HepG2 (cell line): Measurements from ENCODE around the gene BBIP1. TPM values are rescaled to one million over a fixed set of nuclear protein-coding genes. Genes with fewer than 3 reads are reported as not detected.

Experiments used
- ATAC-seq: fragments of 200-7000 bp; cut with Tn5 transposase; 3 replicates; pipeline ENCODE4 v1.9.1; 2020; ENCODE audit warnings: mild to moderate bottlenecking, moderate library complexity
- BruUV-seq: library from RNA; stranded (reverse); fragments of 400-500 nt; replicated peaks from 2 replicates; lab custom pipeline; 2021; lab: Mats Ljungman, UMichigan
- CTCF ChIA-PET: fragments of 300-600 bp; formaldehyde crosslinking; extraction: SDS; loops from one replicate; lab custom pipeline; 2021; ENCODE audit warnings: low total read pairs, inconsistent platforms, low intra/inter-chr PET ratio; lab: Yijun Ruan, JAX
- POLR2A ChIA-PET: fragments of 350-600 bp; sonication (Branson Sonifier 250); formaldehyde crosslinking; loops from one replicate; lab custom pipeline; 2020; ENCODE audit warnings: antibody characterized with exemption, inconsistent platforms; lab: Yijun Ruan, JAX
- DNase-seq: peaks from one replicate; pipeline ENCODE4 v3.0.0-alpha.2; 2015; ENCODE audit warnings: low spot score
- FAIRE-seq: peaks from 3 replicates; lab custom pipeline; 2011; peaks lifted over from hg19 to GRCh38; lab: Jason Lieb, UNC
- H2AFZ ChIP-seq: one replicate; pipeline ENCODE4 v1.6.1; 2011; ENCODE audit warnings: low read length, inconsistent platforms
- H3K27ac ChIP-seq: fragments of 300-600 bp; 3 replicates; pipeline ENCODE4 v1.8.0; 2011; ENCODE audit warnings: mixed run types, mild to moderate bottlenecking, mixed read lengths, low read length, inconsistent platforms; ENCODE audit not compliant: insufficient read depth; ENCODE audit errors: extremely low read length
- H3K27me3 ChIP-seq, 2 experiments: fragments of 200-600 bp in 1 of 2; 2 replicates in 1 of 2; 3 replicates in 1 of 2; pipeline versions ENCODE4 v1.6.0 to v1.8.0; 2011; ENCODE audit warnings: low read length in 2 of 2, mild to moderate bottlenecking in 2 of 2, moderate library complexity in 2 of 2, inconsistent platforms in 1 of 2; ENCODE audit not compliant: insufficient read depth in 2 of 2, control insufficient read depth in 1 of 2
- H3K36me3 ChIP-seq, 2 experiments: fragments of 200-600 bp in 1 of 2; replicated peaks in 1 of 2; 2 replicates in 1 of 2; 3 replicates in 1 of 2; pipeline versions ENCODE4 v1.5.1 to v1.8.0; 2011; ENCODE audit warnings: low read length in 2 of 2, inconsistent platforms in 1 of 2; ENCODE audit not compliant: insufficient read depth in 2 of 2, control insufficient read depth in 1 of 2
- H3K4me1 ChIP-seq: 2 replicates; pipeline ENCODE4 v1.5.1; 2012; ENCODE audit warnings: low read length, inconsistent platforms; ENCODE audit not compliant: insufficient read depth
- H3K4me2 ChIP-seq: 2 replicates; pipeline ENCODE4 v1.6.0; 2011; ENCODE audit warnings: low read depth, low read length, inconsistent platforms
- H3K4me3 ChIP-seq, 3 experiments: fragments of 200-600 bp in 1 of 3; sonication (generic), shearing (Covaris generic) in 1 of 3; replicated peaks in 1 of 3; 2 replicates each; pipeline ENCODE4 v1.5.1; 2011 to 2016; ENCODE audit warnings: low read length in 3 of 3, inconsistent platforms in 2 of 3, low read depth in 2 of 3, mild to moderate bottlenecking in 2 of 3, control low read depth in 1 of 3, mixed read lengths in 1 of 3; ENCODE audit not compliant: insufficient read depth in 1 of 3
- H3K79me2 ChIP-seq: one replicate; pipeline ENCODE4 v1.6.1; 2011; ENCODE audit warnings: low read length, inconsistent platforms; ENCODE audit not compliant: insufficient read depth
- H3K9ac ChIP-seq: 2 replicates; pipeline ENCODE4 v1.6.0; 2011; ENCODE audit warnings: mild to moderate bottlenecking, low read depth, low read length, inconsistent platforms; ENCODE audit not compliant: insufficient read depth
- H3K9me3 ChIP-seq: 2 replicates; pipeline ENCODE4 v1.5.1; 2012; ENCODE audit warnings: mild to moderate bottlenecking, low read length
- H4K20me1 ChIP-seq: 2 replicates; pipeline ENCODE4 v1.6.0; 2011; ENCODE audit warnings: inconsistent platforms, mild to moderate bottlenecking, low read length, moderate library complexity; ENCODE audit not compliant: insufficient read depth
- E2F2 ChIP-seq: sonication (generic); formaldehyde crosslinking; IDR thresholded peaks from 2 replicates; pipeline ENCODE4 v1.4.0; 2020; ENCODE audit warnings: missing genetic modification reagents, borderline replicate concordance
- EP300 ChIP-seq, 3 experiments: sonication (generic) in 1 of 3; formaldehyde crosslinking in 1 of 3; IDR thresholded peaks; 2 replicates each; pipeline versions ENCODE4 v1.5.1 to v1.6.1; 2011 to 2020; ENCODE audit warnings: low read depth in 2 of 3, low read length in 2 of 3, borderline replicate concordance in 1 of 3, improper control_type of control experiment in 1 of 3, mild to moderate bottlenecking in 1 of 3, missing genetic modification reagents in 1 of 3, moderate library complexity in 1 of 3
- PBX2 ChIP-seq: IDR thresholded peaks from 2 replicates; pipeline ENCODE4 v1.6.1; 2016; ENCODE audit warnings: control low read depth
- SKIL ChIP-seq: sonication (generic); formaldehyde crosslinking; IDR thresholded peaks from 2 replicates; pipeline ENCODE4 v1.8.0; 2022; ENCODE audit warnings: missing genetic modification reagents, mild to moderate bottlenecking, moderate library complexity, borderline replicate concordance
- SMAD9 ChIP-seq: sonication (generic); formaldehyde crosslinking; IDR thresholded peaks from 2 replicates; pipeline ENCODE4 v1.5.1; 2020; ENCODE audit warnings: mild to moderate bottlenecking, missing genetic modification reagents
- WGBS: methylation state at CpG from one replicate; pipeline ENCODE4 v1.1.6; 2017; ENCODE audit warnings: low lambda C conversion rate; 5-methylcytosine and 5-hydroxymethylcytosine counted together
- in situ Hi-C: cut with HindIII; loops from 2 replicates; pipeline ENCODE4 v1.10.0; 2017; ENCODE audit warnings: low pct_unique_long_range_greater_than_20kb; ENCODE audit not compliant: extremely low pct_ligation_motif_present
- intact Hi-C: fragments of 100-400 bp; cut with micrococcal nuclease; formaldehyde crosslinking; loops from one replicate; pipeline ENCODE4 v1.10.0; 2022; ENCODE audit not compliant: unreplicated experiment
- polyA plus RNA-seq, 8 experiments: library from polyadenylated mRNA; depleted of rRNA in 3 of 8; stranded (reverse) in 7 of 8; unstranded in 1 of 8; fragments of >200 nt; fragmentation: Illumina TruSeq in 4 of 8; extraction: Trizol in 4 of 8; gene quantifications; 2 replicates each; pipeline versions ENCODE4 v1.2.1 to v1.2.3, GENCODE V29; 2011 to 2016; ENCODE audit warnings: low read depth in 4 of 8, missing spikeins in 1 of 8, mixed read lengths in 1 of 8; ENCODE audit not compliant: insufficient read depth in 1 of 8
- total RNA-seq, 5 experiments: library from RNA; depleted of rRNA; stranded (reverse); fragments of >200 nt; fragmentation: Illumina TruSeq; extraction: Trizol; gene quantifications; 2 replicates each; pipeline ENCODE4 v1.2.3, GENCODE V29; 2016; ENCODE audit warnings: low read depth in 1 of 5

The BBIP1 gene
- total and polyA plus RNA-seq, 2 of the 13 experiments (the other 11 are each of a cell fraction or from before 2014, with no cell fraction given) = 18.3 to 24.1 TPM

GRCh38 chr10:110892602-110893288 lies 26.2 kb downstream of the BBIP1 start:
- ATAC-seq = no peak
- no peak overlapping the region for H2AFZ ChIP-seq
- TF ChIP-seq SKIL (CRISPR knock-in tag) (no peak), PBX2 (no peak), SMAD9 (CRISPR knock-in tag) (no peak), EP300 (IDR thresholded peaks at IDR 0.05; ENCODE audit: low read depth in 2 of 2, low read length in 2 of 2) (no peak), EP300 (CRISPR knock-in tag; IDR thresholded peaks at IDR 0.05; ENCODE audit: borderline replicate concordance) (no peak), E2F2 (CRISPR knock-in tag) (no peak)
- no peak overlapping the region for H3K4me2 ChIP-seq
- peaks cover 3% of the 10 kb centered on the region; the same call in 1 of the 2 replicates for H4K20me1 ChIP-seq
- H3K4me1 ChIP-seq = peaks cover 12% of the 10 kb centered on the region
- in situ Hi-C loops = loop anchor here (5.0 to 25.0 kb wide), 2 partner anchors 145 to 280 kb away; no protein-coding TSS in a partner anchor
- H3K27me3 ChIP-seq = no peaks in the 10 kb centered on the region
- BruUV-seq = no TSS peak
- WGBS = 99% methylated on average over 3 of the region's 3 CpGs
- peaks cover 2 to 34% of the 10 kb centered on the region in 2 experiments for H3K36me3 ChIP-seq
- no peak overlapping the region for H3K9ac ChIP-seq
- H3K9me3 ChIP-seq = no peaks in the 10 kb centered on the region
- no peak for FAIRE-seq
- no peak overlapping the region for H3K27ac ChIP-seq
- H3K4me3 ChIP-seq = no peak overlapping the region
- POLR2A ChIA-PET = no interaction called here
- intact Hi-C loops = loop anchor here (1.0 to 5.0 kb wide), 3 partner anchors 88 to 415 kb away; no protein-coding TSS in a partner anchor
- H3K79me2 ChIP-seq = no peaks in the 10 kb centered on the region
- DNase-seq = no peak
- CTCF ChIA-PET = interaction anchor here (1.0 to 2.4 kb wide), 4 partner anchors 89 to 282 kb away, joined by 3 to 25 read pairs (median 12); no protein-coding TSS in a partner anchor
